Osteoblast (primary cell): ENCODE measurements around the gene ELOVL1. TPM values are rescaled to one million over a fixed set of nuclear protein-coding genes. Genes with fewer than 3 reads are reported as not detected.
"Not testable (repeated sequence)": the region's sequence is repeated elsewhere in the genome, so short reads cannot be mapped to it uniquely, and the experiment has no call there.

ENCODE experiments used
- DNase-seq: peaks from one replicate; pipeline ENCODE4 v3.0.0; 2011; ENCODE audit warnings: low spot score, mixed read lengths; ENCODE audit not compliant: insufficient read length; ENCODE audit errors: missing footprints
- H2AFZ ChIP-seq: 2 replicates; pipeline ENCODE4 v1.6.0; 2011; ENCODE audit warnings: mild to moderate bottlenecking, low read length
- H3K27ac ChIP-seq: 2 replicates; pipeline ENCODE4 v1.5.1; 2011; ENCODE audit warnings: mild to moderate bottlenecking, low read depth, low read length, moderate library complexity
- H3K27me3 ChIP-seq: 2 replicates; pipeline ENCODE4 v1.6.0; 2012; ENCODE audit warnings: mild to moderate bottlenecking, control low read depth, inconsistent platforms, low read length, moderate library complexity; ENCODE audit not compliant: insufficient read depth
- H3K36me3 ChIP-seq: 2 replicates; pipeline ENCODE4 v1.5.1; 2011; ENCODE audit warnings: mild to moderate bottlenecking, low read length, control low read depth, moderate library complexity; ENCODE audit not compliant: insufficient read depth
- H3K4me1 ChIP-seq: 2 replicates; pipeline ENCODE4 v1.5.1; 2011; ENCODE audit warnings: mild to moderate bottlenecking, low read length, control low read depth, moderate library complexity; ENCODE audit not compliant: insufficient read depth
- H3K4me2 ChIP-seq: 2 replicates; pipeline ENCODE4 v1.6.0; 2011; ENCODE audit warnings: mild to moderate bottlenecking, low read length; ENCODE audit not compliant: insufficient read depth
- H3K4me3 ChIP-seq: fragments of 200-600 bp; sonication (generic); 3 replicates; pipeline ENCODE4 v1.5.1; 2012; ENCODE audit warnings: mild to moderate bottlenecking, low read length, inconsistent platforms; ENCODE audit not compliant: insufficient read depth
- H3K79me2 ChIP-seq: 2 replicates; pipeline ENCODE4 v1.6.0; 2012; ENCODE audit warnings: mild to moderate bottlenecking, low read length, control low read depth, inconsistent platforms; ENCODE audit not compliant: insufficient read depth
- H3K9me3 ChIP-seq: 2 replicates; pipeline ENCODE4 v1.5.1; 2011; ENCODE audit warnings: low read depth, low read length, control low read depth
- H4K20me1 ChIP-seq: 2 replicates; pipeline ENCODE4 v1.6.0; 2012; ENCODE audit warnings: mild to moderate bottlenecking, low read length, control low read depth; ENCODE audit not compliant: insufficient read depth
- CTCF ChIP-seq: IDR thresholded peaks from 2 replicates; pipeline ENCODE4 v1.5.1; 2011; ENCODE audit warnings: mild to moderate bottlenecking, low read depth, low read length, moderate library complexity; ENCODE audit errors: extremely low read depth
- total RNA-seq: library from RNA; depleted of rRNA; stranded (reverse); fragments of >200 nt; gene quantifications from 2 replicates; pipeline ENCODE4 v1.2.3, GENCODE V29; 2012

The ELOVL1 gene
- total RNA-seq, 1 donor, result 36.9 TPM

DNA sequence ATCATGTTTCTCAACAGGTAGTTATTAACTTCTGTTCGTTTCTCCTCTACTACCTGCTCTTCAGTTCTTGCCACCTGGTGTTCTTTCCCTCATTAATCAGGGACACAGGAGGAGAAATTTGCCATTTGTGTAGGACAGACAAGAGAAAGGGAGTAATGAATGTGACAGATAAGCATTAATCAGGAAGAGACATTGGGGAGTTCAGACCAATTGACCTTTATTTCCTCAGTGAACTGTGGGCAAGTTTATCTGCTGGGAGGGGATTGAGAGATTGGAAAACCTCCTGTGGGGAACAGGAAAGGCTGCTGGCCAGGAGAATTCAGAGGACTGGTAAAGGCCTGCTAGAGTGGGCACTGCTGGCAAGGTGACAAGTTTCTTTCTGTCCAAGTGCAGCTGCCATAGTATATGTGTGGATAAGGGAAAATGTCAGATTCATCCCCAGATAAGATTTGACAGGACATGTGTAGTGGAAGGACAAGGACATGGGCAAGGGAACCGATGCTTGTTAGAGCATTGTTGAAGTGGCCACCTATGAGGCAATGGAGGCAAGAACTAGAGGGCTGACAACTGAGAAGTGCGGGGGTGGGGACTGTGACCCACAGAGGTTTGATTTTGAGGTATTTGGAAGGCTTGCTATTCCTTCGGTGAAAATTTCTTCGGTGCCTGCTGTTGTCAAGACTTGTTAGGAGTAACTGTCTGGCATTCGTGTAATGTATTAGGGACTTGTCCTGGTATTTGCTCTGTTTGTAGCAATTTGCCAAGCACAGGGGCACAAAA, 34.5 kb upstream of the ELOVL1 start:
- TF ChIP-seq CTCF, result no peak
- Histone ChIP-seq H3K27ac (no peak overlapping the region), H3K9me3 (no peaks in the 10 kb centered on the region), H3K27me3 (no peaks in the 10 kb centered on the region), H2AFZ (no peak overlapping the region), H3K4me2 (no peak overlapping the region), H3K79me2 (peaks cover 40% of the 10 kb centered on the region), H3K4me1 (no peaks in the 10 kb centered on the region), H4K20me1 (peaks cover 16% of the 10 kb centered on the region), H3K36me3 (peaks cover 45% of the 10 kb centered on the region), H3K4me3 (no peak overlapping the region)
- no peak for DNase-seq

DNA sequence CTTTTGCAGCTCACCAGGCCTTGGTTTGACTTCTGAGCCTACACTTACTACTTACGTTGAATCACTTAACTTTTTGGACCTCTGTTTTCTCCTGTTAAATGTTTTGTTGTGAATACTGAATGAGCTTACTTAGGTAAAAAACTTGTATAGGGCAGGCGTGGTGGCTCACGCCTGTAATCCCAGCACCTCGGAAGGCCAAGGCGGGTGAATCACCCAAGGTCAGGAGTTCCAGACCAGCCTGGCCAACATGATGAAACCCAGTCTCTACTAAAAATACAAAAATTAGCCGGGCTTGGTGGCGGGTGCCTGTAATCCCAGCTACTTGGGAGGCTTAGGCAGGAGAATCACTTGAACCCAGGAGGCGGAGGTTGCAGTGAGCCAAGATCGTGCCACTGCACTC, 32.6 kb upstream of the ELOVL1 start:
- not testable (repeated sequence) for DNase-seq

DNA sequence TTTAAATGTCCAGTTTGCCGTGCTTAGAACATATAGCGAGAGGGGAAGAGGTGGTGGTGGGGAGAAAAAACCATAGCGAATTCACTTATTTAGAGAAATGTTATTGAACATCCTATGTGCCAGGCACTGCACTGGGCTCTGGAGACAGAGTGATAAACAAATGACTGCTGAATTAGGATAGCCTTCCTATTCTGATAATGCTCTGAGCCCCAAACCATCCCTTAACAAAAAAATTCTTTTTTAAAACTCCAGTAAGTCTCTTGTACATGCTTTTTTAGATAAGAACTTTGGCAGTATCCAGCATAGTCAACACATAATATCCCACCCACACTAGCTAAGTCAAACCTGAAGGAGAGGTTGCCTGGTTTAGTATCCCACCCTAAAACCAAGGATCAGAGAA, 30.4 kb upstream of the ELOVL1 start:
- Histone ChIP-seq H4K20me1 (peaks cover 15% of the 10 kb centered on the region), H3K27ac (no peak overlapping the region), H3K36me3 (peaks cover 13% of the 10 kb centered on the region), H3K4me3 (no peak overlapping the region), H3K4me2 (no peak overlapping the region), H3K9me3 (no peaks in the 10 kb centered on the region), H3K27me3 (no peaks in the 10 kb centered on the region), H3K4me1 (no peaks in the 10 kb centered on the region), H3K79me2 (peaks cover 78% of the 10 kb centered on the region), H2AFZ (no peak overlapping the region)
- DNase-seq, result no peak
- TF ChIP-seq CTCF, result no peak

More for the DNA sequence above, 32.6 kb upstream of the ELOVL1 start:
- not testable (repeated sequence) for H2AFZ ChIP-seq, H3K27me3 ChIP-seq, H3K4me3 ChIP-seq, H3K4me2 ChIP-seq, H3K4me1 ChIP-seq, H3K27ac ChIP-seq, H3K9me3 ChIP-seq
- Histone ChIP-seq H3K36me3 (peaks cover 35% of the 10 kb centered on the region), H4K20me1 (peaks cover 16% of the 10 kb centered on the region), H3K79me2 (peaks cover 57% of the 10 kb centered on the region)

DNA sequence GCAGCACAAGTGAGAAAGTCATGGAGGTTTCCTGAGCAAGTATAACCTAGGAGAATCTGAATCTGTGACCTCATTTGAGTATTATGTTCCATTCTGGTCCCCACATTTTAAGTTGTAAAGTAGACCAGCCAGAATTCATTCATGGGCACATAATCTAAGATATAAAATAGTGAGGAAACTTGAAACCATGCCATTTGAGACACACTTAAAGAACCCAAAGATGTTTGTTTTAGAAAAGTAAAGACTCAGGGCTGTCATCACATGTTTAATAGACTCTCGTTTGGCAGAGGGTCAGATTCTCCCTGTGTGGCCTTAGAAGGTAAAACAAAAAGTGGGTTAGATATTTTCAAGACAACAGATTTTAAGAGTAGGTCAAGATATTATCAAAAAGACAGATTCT, 28.2 kb upstream of the ELOVL1 start:
- Histone ChIP-seq H3K27me3 (no peaks in the 10 kb centered on the region), H3K27ac (no peak overlapping the region), H3K4me3 (no peak overlapping the region), H2AFZ (no peak overlapping the region), H3K79me2 (peaks cover 79% of the 10 kb centered on the region), H4K20me1 (no peaks in the 10 kb centered on the region), H3K4me1 (no peaks in the 10 kb centered on the region), H3K9me3 (no peaks in the 10 kb centered on the region), H3K36me3 (peaks cover 11% of the 10 kb centered on the region), H3K4me2 (no peak overlapping the region)
- TF ChIP-seq CTCF, result no peak
- DNase-seq, result no peak
